M059J (cell line): ENCODE measurements around the gene SSC5D. TPM values are rescaled to one million over a fixed set of nuclear protein-coding genes. Genes with fewer than 3 reads are reported as not detected.
A peak's percentile ranks its signal among the peaks of the same experiment; 100 is the strongest.

Source experiments
- DNase-seq: peaks from one replicate; pipeline ENCODE4 v3.0.0-alpha.2; 2012; ENCODE audit warnings: low read depth
- total RNA-seq: library from RNA; depleted of rRNA; stranded (reverse); fragments of >200 nt; shearing (Covaris generic); gene quantifications from 2 replicates; pipeline ENCODE4 v1.2.3, GENCODE V29; 2014

SSC5D gene
- total RNA-seq, 1 experiment from 2014 or later, result 7.2 TPM

- DNase-seq, result peak; percentile 44
Measured at GRCh38 chr19:55454787-55455243, 33.4 kb upstream of the SSC5D start.

GRCh38 chr19:55455576-55456235, 32.5 kb upstream of the SSC5D start:
- DNase-seq, result no peak

GRCh38 chr19:55456347-55456746, 31.9 kb upstream of the SSC5D start:
- no peak for DNase-seq

GRCh38 chr19:55457683-55458457, 30.4 kb upstream of the SSC5D start:
- no peak for DNase-seq

GRCh38 chr19:55459551-55459949, 28.7 kb upstream of the SSC5D start:
- DNase-seq, result no peak

- no peak for DNase-seq
Measured at GRCh38 chr19:55459950-55460657, 28.1 kb upstream of the SSC5D start.

- peak; percentile 52 for DNase-seq
Measured at GRCh38 chr19:55460670-55461258, 27.5 kb upstream of the SSC5D start.

GRCh38 chr19:55461259-55461973, 26.8 kb upstream of the SSC5D start, which contains the start of gene ISOC2:
Gene ISOC2, minus strand, starts transcription at chr19:55461642. Its CDS starts 5,156 bp downstream, at chr19:55456486.
- peak; percentile 99 for DNase-seq

- peak; percentile 44 for DNase-seq
Measured at GRCh38 chr19:55461974-55462626, 26.1 kb upstream of the SSC5D start.

- no peak for DNase-seq
Measured at GRCh38 chr19:55462722-55463121, 25.5 kb upstream of the SSC5D start.

- no peak for DNase-seq
Measured at GRCh38 chr19:55463583-55464031, 24.6 kb upstream of the SSC5D start.

- no peak for DNase-seq
Measured at GRCh38 chr19:55464039-55464661, 24.1 kb upstream of the SSC5D start.

- DNase-seq, result no peak
Measured at GRCh38 chr19:55464662-55465054, 23.6 kb upstream of the SSC5D start, which contains the start of gene C19orf85. Gene C19orf85, minus strand, starts transcription at chr19:55464751. Its CDS starts 197 bp downstream, at chr19:55464554.

- no peak for DNase-seq
Measured at GRCh38 chr19:55465460-55466240, 22.6 kb upstream of the SSC5D start.

GRCh38 chr19:55466241-55466614, 22.0 kb upstream of the SSC5D start:
- DNase-seq, result no peak

GRCh38 chr19:55467236-55468053, 20.8 kb upstream of the SSC5D start:
- DNase-seq, result peak; percentile 58

GRCh38 chr19:55468054-55468393, 20.2 kb upstream of the SSC5D start:
- no peak for DNase-seq

- DNase-seq, result no peak
Measured at GRCh38 chr19:55471266-55471665, 17.0 kb upstream of the SSC5D start.

- DNase-seq, result peak; percentile 89
Measured at GRCh38 chr19:55472463-55472862, 15.8 kb upstream of the SSC5D start.
